ENCODE measurements around the gene LRRC19.

Gene LRRC19

GRCh38 chr9:27029186-27029585, 23.7 kb upstream of the LRRC19 start:
- H3K27me3 ChIP-seq (ENCODE audit: control insufficient read depth in 5 of 5, insufficient read depth in 4 of 5, low read length in 5 of 5): no peaks in the 10 kb centered on the region
- H3K27ac ChIP-seq (ENCODE audit: low read depth, low read length): no peak overlapping the region
- H3K9me3 ChIP-seq (ENCODE audit: control insufficient read depth in 5 of 5, low read length in 5 of 5): no peaks in the 10 kb centered on the region
- H3K9ac ChIP-seq (ENCODE audit: low read length in 5 of 5): no peak overlapping the region
- H3K36me3 ChIP-seq (ENCODE audit: control insufficient read depth in 5 of 5, insufficient read depth in 5 of 5, low read length in 5 of 5): peaks cover 3 to 6% (median 4%) of the 10 kb centered on the region in 5 donors
- H3K4me3 ChIP-seq (ENCODE audit: low read depth in 1 of 5, low read length in 5 of 5): no peak overlapping the region
- no peaks in the 10 kb centered on the region for H3K4me1 ChIP-seq (ENCODE audit: control insufficient read depth in 5 of 5, insufficient read depth in 5 of 5, low read length in 5 of 5)

GRCh38 chr9:27022920-27023319, 17.4 kb upstream of the LRRC19 start:
- Histone ChIP-seq H3K9me3 (ENCODE audit: control insufficient read depth in 5 of 5, low read length in 5 of 5) (no peaks in the 10 kb centered on the region), H3K27me3 (ENCODE audit: control insufficient read depth in 5 of 5, insufficient read depth in 4 of 5, low read length in 5 of 5) (no peaks in the 10 kb centered on the region), H3K36me3 (ENCODE audit: control insufficient read depth in 5 of 5, insufficient read depth in 5 of 5, low read length in 5 of 5) (peaks cover 9 to 24% (median 14%) of the 10 kb centered on the region in 5 donors), H3K4me1 (ENCODE audit: control insufficient read depth in 5 of 5, insufficient read depth in 5 of 5, low read length in 5 of 5) (peaks cover 0 to 4% (median 0%) of the 10 kb centered on the region in 5 donors), H3K4me3 (ENCODE audit: low read depth in 1 of 5, low read length in 5 of 5) (no peak overlapping the region), H3K27ac (ENCODE audit: low read depth, low read length) (no peak overlapping the region), H3K9ac (ENCODE audit: low read length in 5 of 5) (no peak overlapping the region)

- no peaks in the 10 kb centered on the region for H3K9me3 ChIP-seq (ENCODE audit: control insufficient read depth in 5 of 5, low read length in 5 of 5)
- no peak overlapping the region for H3K4me3 ChIP-seq (ENCODE audit: low read depth in 1 of 5, low read length in 5 of 5)
- peaks cover 16 to 29% (median 28%) of the 10 kb centered on the region in 5 donors for H3K36me3 ChIP-seq (ENCODE audit: control insufficient read depth in 5 of 5, insufficient read depth in 5 of 5, low read length in 5 of 5)
- H3K4me1 ChIP-seq (ENCODE audit: control insufficient read depth in 5 of 5, insufficient read depth in 5 of 5, low read length in 5 of 5): peaks cover 0 to 4% (median 0%) of the 10 kb centered on the region in 5 donors
- H3K27me3 ChIP-seq (ENCODE audit: control insufficient read depth in 5 of 5, insufficient read depth in 4 of 5, low read length in 5 of 5): no peaks in the 10 kb centered on the region
- H3K9ac ChIP-seq (ENCODE audit: low read length in 5 of 5): no peak overlapping the region
- no peak overlapping the region for H3K27ac ChIP-seq (ENCODE audit: low read depth, low read length)
Measured at GRCh38 chr9:27019589-27019988, 14.1 kb upstream of the LRRC19 start.

- H3K4me3 ChIP-seq (ENCODE audit: low read depth in 1 of 5, low read length in 5 of 5): no peak overlapping the region
- no peaks in the 10 kb centered on the region for H3K9me3 ChIP-seq (ENCODE audit: control insufficient read depth in 5 of 5, low read length in 5 of 5)
- H3K4me1 ChIP-seq (ENCODE audit: control insufficient read depth in 5 of 5, insufficient read depth in 5 of 5, low read length in 5 of 5): no peaks in the 10 kb centered on the region
- H3K9ac ChIP-seq (ENCODE audit: low read length in 5 of 5): no peak overlapping the region
- H3K36me3 ChIP-seq (ENCODE audit: control insufficient read depth in 5 of 5, insufficient read depth in 5 of 5, low read length in 5 of 5): peaks cover 0 to 3% (median 0%) of the 10 kb centered on the region in 5 donors
- no peak overlapping the region for H3K27ac ChIP-seq (ENCODE audit: low read depth, low read length)
- H3K27me3 ChIP-seq (ENCODE audit: control insufficient read depth in 5 of 5, insufficient read depth in 4 of 5, low read length in 5 of 5): no peaks in the 10 kb centered on the region
Measured at GRCh38 chr9:27003426-27004077, 1.9 kb downstream of the LRRC19 start.

- no peaks in the 10 kb centered on the region for H3K27me3 ChIP-seq (ENCODE audit: control insufficient read depth in 5 of 5, insufficient read depth in 4 of 5, low read length in 5 of 5)
- no peak overlapping the region for H3K27ac ChIP-seq (ENCODE audit: low read depth, low read length)
- H3K4me1 ChIP-seq (ENCODE audit: control insufficient read depth in 5 of 5, insufficient read depth in 5 of 5, low read length in 5 of 5): no peaks in the 10 kb centered on the region
- peaks cover under 1 to 9% (median 3%) of the 10 kb centered on the region in 5 donors for H3K36me3 ChIP-seq (ENCODE audit: control insufficient read depth in 5 of 5, insufficient read depth in 5 of 5, low read length in 5 of 5)
- H3K9ac ChIP-seq (ENCODE audit: low read length in 5 of 5): no peak overlapping the region
- no peak overlapping the region for H3K4me3 ChIP-seq (ENCODE audit: low read depth in 1 of 5, low read length in 5 of 5)
- H3K9me3 ChIP-seq (ENCODE audit: control insufficient read depth in 5 of 5, low read length in 5 of 5): no peaks in the 10 kb centered on the region
Measured at GRCh38 chr9:26995810-26996209, 9.7 kb downstream of the LRRC19 start.

- Histone ChIP-seq H3K4me1 (ENCODE audit: control insufficient read depth in 5 of 5, insufficient read depth in 5 of 5, low read length in 5 of 5) (no peaks in the 10 kb centered on the region), H3K9me3 (ENCODE audit: control insufficient read depth in 5 of 5, low read length in 5 of 5) (no peaks in the 10 kb centered on the region), H3K27ac (ENCODE audit: low read depth, low read length) (no peak overlapping the region), H3K27me3 (ENCODE audit: control insufficient read depth in 5 of 5, insufficient read depth in 4 of 5, low read length in 5 of 5) (no peaks in the 10 kb centered on the region), H3K36me3 (ENCODE audit: control insufficient read depth in 5 of 5, insufficient read depth in 5 of 5, low read length in 5 of 5) (peaks cover 16 to 34% (median 20%) of the 10 kb centered on the region in 5 donors), H3K4me3 (ENCODE audit: low read depth in 1 of 5, low read length in 5 of 5) (no peak overlapping the region), H3K9ac (ENCODE audit: low read length in 5 of 5) (peak overlapping the region in 1 of 5 donors; percentile 3)
Measured at GRCh38 chr9:26983340-26983739, 22.1 kb downstream of the LRRC19 start.

GRCh38 chr9:26975728-26976707, 29.5 kb downstream of the LRRC19 start:
- no peak overlapping the region for H3K9ac ChIP-seq (ENCODE audit: low read length in 5 of 5)
- peaks cover 0 to 5% (median 0%) of the 10 kb centered on the region in 5 donors for H3K4me1 ChIP-seq (ENCODE audit: control insufficient read depth in 5 of 5, insufficient read depth in 5 of 5, low read length in 5 of 5)
- H3K27me3 ChIP-seq (ENCODE audit: control insufficient read depth in 5 of 5, insufficient read depth in 4 of 5, low read length in 5 of 5): no peaks in the 10 kb centered on the region
- H3K9me3 ChIP-seq (ENCODE audit: control insufficient read depth in 5 of 5, low read length in 5 of 5): no peaks in the 10 kb centered on the region
- no peak overlapping the region for H3K27ac ChIP-seq (ENCODE audit: low read depth, low read length)
- H3K36me3 ChIP-seq (ENCODE audit: control insufficient read depth in 5 of 5, insufficient read depth in 5 of 5, low read length in 5 of 5): peaks cover 0 to 13% (median 3%) of the 10 kb centered on the region in 5 donors
- no peak overlapping the region for H3K4me3 ChIP-seq (ENCODE audit: low read depth in 1 of 5, low read length in 5 of 5)

- no peaks in the 10 kb centered on the region for H3K9me3 ChIP-seq (ENCODE audit: control insufficient read depth in 5 of 5, low read length in 5 of 5)
- peaks cover 0 to 6% (median under 1%) of the 10 kb centered on the region in 5 donors for H3K36me3 ChIP-seq (ENCODE audit: control insufficient read depth in 5 of 5, insufficient read depth in 5 of 5, low read length in 5 of 5)
- no peak overlapping the region for H3K9ac ChIP-seq (ENCODE audit: low read length in 5 of 5)
- H3K4me1 ChIP-seq (ENCODE audit: control insufficient read depth in 5 of 5, insufficient read depth in 5 of 5, low read length in 5 of 5): peaks cover 0 to 5% (median 0%) of the 10 kb centered on the region in 5 donors
- no peaks in the 10 kb centered on the region for H3K27me3 ChIP-seq (ENCODE audit: control insufficient read depth in 5 of 5, insufficient read depth in 4 of 5, low read length in 5 of 5)
- no peak overlapping the region for H3K27ac ChIP-seq (ENCODE audit: low read depth, low read length)
- H3K4me3 ChIP-seq (ENCODE audit: low read depth in 1 of 5, low read length in 5 of 5): no peak overlapping the region
Measured at GRCh38 chr9:26974927-26975326, 30.5 kb downstream of the LRRC19 start.

GRCh38 chr9:26973989-26974388, 31.5 kb downstream of the LRRC19 start:
- no peak overlapping the region for H3K27ac ChIP-seq (ENCODE audit: low read depth, low read length)

GRCh38 chr9:26971721-26972120, 33.8 kb downstream of the LRRC19 start:
- Histone ChIP-seq H3K4me3 (ENCODE audit: low read depth in 1 of 5, low read length in 5 of 5) (no peak overlapping the region), H3K27ac (ENCODE audit: low read depth, low read length) (no peak overlapping the region), H3K9ac (ENCODE audit: low read length in 5 of 5) (no peak overlapping the region), H3K36me3 (ENCODE audit: control insufficient read depth in 5 of 5, insufficient read depth in 5 of 5, low read length in 5 of 5) (peaks cover 0 to 3% (median 0%) of the 10 kb centered on the region in 5 donors), H3K27me3 (ENCODE audit: control insufficient read depth in 5 of 5, insufficient read depth in 4 of 5, low read length in 5 of 5) (no peaks in the 10 kb centered on the region), H3K4me1 (ENCODE audit: control insufficient read depth in 5 of 5, insufficient read depth in 5 of 5, low read length in 5 of 5) (peaks cover 0 to 5% (median 0%) of the 10 kb centered on the region in 5 donors), H3K9me3 (ENCODE audit: control insufficient read depth in 5 of 5, low read length in 5 of 5) (no peaks in the 10 kb centered on the region)

More at GRCh38 chr9:26973989-26974388, 31.5 kb downstream of the LRRC19 start:
- peaks cover 0 to 3% (median 0%) of the 10 kb centered on the region in 5 donors for H3K36me3 ChIP-seq (ENCODE audit: control insufficient read depth in 5 of 5, insufficient read depth in 5 of 5, low read length in 5 of 5)
- H3K9me3 ChIP-seq (ENCODE audit: control insufficient read depth in 5 of 5, low read length in 5 of 5): no peaks in the 10 kb centered on the region
- no peak overlapping the region for H3K4me3 ChIP-seq (ENCODE audit: low read depth in 1 of 5, low read length in 5 of 5)
- H3K27me3 ChIP-seq (ENCODE audit: control insufficient read depth in 5 of 5, insufficient read depth in 4 of 5, low read length in 5 of 5): no peaks in the 10 kb centered on the region
- H3K9ac ChIP-seq (ENCODE audit: low read length in 5 of 5): no peak overlapping the region
- peaks cover 0 to 5% (median 0%) of the 10 kb centered on the region in 5 donors for H3K4me1 ChIP-seq (ENCODE audit: control insufficient read depth in 5 of 5, insufficient read depth in 5 of 5, low read length in 5 of 5)

All from subcutaneous abdominal adipose tissue (tissue), 5 donors.